ENCODE results near the gene STX17.

DNA sequence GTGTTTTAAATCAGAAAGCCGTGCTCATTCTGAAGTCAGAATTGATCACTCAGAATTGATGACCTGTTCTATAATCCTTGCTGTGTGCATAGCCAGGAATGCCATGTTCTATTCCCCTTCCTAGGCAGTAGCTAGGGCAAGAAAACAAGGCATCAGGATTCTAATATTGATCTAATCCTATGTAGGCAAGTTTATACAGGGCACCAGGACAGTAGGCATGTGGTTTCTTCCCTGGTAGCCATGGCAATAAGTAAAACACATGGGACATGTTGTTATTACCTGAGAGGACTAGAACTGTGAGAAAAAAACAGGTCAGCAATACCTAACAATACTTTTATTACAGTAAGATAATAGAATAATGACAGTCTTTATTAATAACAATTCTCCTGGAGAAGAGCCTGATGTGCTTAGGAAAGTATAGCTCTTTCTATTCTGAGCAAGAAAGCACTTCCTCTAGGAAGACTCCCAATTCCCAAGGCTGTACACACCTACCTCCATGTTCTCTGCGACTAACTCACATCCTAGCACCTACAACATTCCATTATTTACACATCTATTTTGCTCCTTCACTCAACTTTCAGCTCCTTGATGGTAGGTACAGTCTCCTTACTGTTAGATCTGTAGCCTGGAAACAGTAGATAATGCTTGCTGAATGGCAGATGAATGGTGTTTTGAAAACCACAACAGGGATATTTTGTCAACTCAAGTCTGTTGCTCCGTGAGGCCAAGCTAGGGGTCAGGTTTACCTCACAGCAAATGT lies 70.8 kb downstream of the STX17 start:
- TF ChIP-seq, protein P1, sequence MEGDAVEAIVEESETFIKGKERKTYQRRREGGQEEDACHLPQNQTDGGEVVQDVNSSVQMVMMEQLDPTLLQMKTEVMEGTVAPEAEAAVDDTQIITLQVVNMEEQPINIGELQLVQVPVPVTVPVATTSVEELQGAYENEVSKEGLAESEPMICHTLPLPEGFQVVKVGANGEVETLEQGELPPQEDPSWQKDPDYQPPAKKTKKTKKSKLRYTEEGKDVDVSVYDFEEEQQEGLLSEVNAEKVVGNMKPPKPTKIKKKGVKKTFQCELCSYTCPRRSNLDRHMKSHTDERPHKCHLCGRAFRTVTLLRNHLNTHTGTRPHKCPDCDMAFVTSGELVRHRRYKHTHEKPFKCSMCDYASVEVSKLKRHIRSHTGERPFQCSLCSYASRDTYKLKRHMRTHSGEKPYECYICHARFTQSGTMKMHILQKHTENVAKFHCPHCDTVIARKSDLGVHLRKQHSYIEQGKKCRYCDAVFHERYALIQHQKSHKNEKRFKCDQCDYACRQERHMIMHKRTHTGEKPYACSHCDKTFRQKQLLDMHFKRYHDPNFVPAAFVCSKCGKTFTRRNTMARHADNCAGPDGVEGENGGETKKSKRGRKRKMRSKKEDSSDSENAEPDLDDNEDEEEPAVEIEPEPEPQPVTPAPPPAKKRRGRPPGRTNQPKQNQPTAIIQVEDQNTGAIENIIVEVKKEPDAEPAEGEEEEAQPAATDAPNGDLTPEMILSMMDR (IDR thresholded peaks at IDR 0.05) = no peak
- TF ChIP-seq POLR2A (IDR thresholded peaks at IDR 0.05) (no peak), POLR2AphosphoS5 (IDR thresholded peaks at IDR 0.05) (no peak)

All from prostate gland (tissue), 2 donors.